HEK293 (cell line): ENCODE measurements around the gene ACTL9.
"Not testable (repeated sequence)": the region's sequence is repeated elsewhere in the genome, so short reads cannot be mapped to it uniquely, and the experiment has no call there.

ENCODE experiments used
- CTCF ChIA-PET: fragments of 350-600 bp; formaldehyde crosslinking; extraction: SDS; loops from one replicate; lab custom pipeline; 2021; ENCODE audit warnings: antibody characterized with exemption; lab: Yijun Ruan, JAX
- POLR2A ChIA-PET: fragments of 300-600 bp; formaldehyde crosslinking; extraction: SDS; loops from one replicate; lab custom pipeline; 2020; ENCODE audit warnings: antibody characterized with exemption, inconsistent platforms; lab: Yijun Ruan, JAX
- H3K27ac ChIP-seq: fragments of 200-500 bp; sonication (Bioruptor generic); 2 replicates; pipeline ENCODE4 v1.5.1; 2014; ENCODE audit warnings: low read depth, low read length, control low read depth, inconsistent platforms; ENCODE audit errors: extremely low read depth
- H3K36me3 ChIP-seq, 2 experiments: fragments of 200-500 bp in 1 of 2; sonication (Bioruptor generic) in 1 of 2; 1 replicate in 1 of 2; 2 replicates in 1 of 2; pipeline ENCODE4 v1.5.1; 2014 to 2017; ENCODE audit warnings: inconsistent platforms in 2 of 2, low read length in 2 of 2; ENCODE audit not compliant: control insufficient read depth in 2 of 2, insufficient read depth in 1 of 2
- H3K4me1 ChIP-seq: fragments of 200-500 bp; sonication (Bioruptor generic); 2 replicates; pipeline ENCODE4 v1.5.1; 2014; ENCODE audit warnings: mild to moderate bottlenecking, low read length, inconsistent platforms; ENCODE audit not compliant: control insufficient read depth, insufficient read depth
- H3K4me3 ChIP-seq: 2 replicates; pipeline ENCODE4 v1.5.1; 2011; ENCODE audit warnings: low read depth, mild to moderate bottlenecking, control low read depth, low read length, moderate library complexity
- H3K9me3 ChIP-seq: fragments of 200-500 bp; sonication (Bioruptor generic); 2 replicates; pipeline ENCODE4 v1.5.1; 2014; ENCODE audit warnings: low read depth, low read length, inconsistent platforms; ENCODE audit not compliant: control insufficient read depth, insufficient read depth
- GFI1B ChIP-seq: fragments of 450-650 bp; formaldehyde crosslinking; IDR thresholded peaks from 2 replicates; pipeline ENCODE4 v1.5.1; 2016; ENCODE audit warnings: missing biosample characterization, missing genetic modification characterization
- PRDM4 ChIP-seq: fragments of 450-650 bp; formaldehyde crosslinking; IDR thresholded peaks from 2 replicates; pipeline ENCODE4 v1.5.1; 2017; ENCODE audit warnings: missing biosample characterization, missing genetic modification characterization
- SCRT1 ChIP-seq: fragments of 450-650 bp; formaldehyde crosslinking; IDR thresholded peaks from 2 replicates; pipeline ENCODE4 v1.5.1; 2016; ENCODE audit warnings: missing biosample characterization, missing genetic modification characterization, borderline replicate concordance
- SP2 ChIP-seq: fragments of 450-650 bp; formaldehyde crosslinking; IDR thresholded peaks from 2 replicates; pipeline ENCODE4 v1.5.1; 2016; ENCODE audit warnings: missing biosample characterization, missing genetic modification characterization
- TCF7L2 ChIP-seq: IDR thresholded peaks from 2 replicates; pipeline ENCODE4 v1.6.1; 2011; ENCODE audit warnings: low read depth, mild to moderate bottlenecking, inconsistent platforms, low read length, moderate library complexity, borderline replicate concordance
- ZBTB49 ChIP-seq: fragments of 450-650 bp; formaldehyde crosslinking; IDR thresholded peaks from 2 replicates; pipeline ENCODE4 v1.5.1; 2016; ENCODE audit warnings: missing biosample characterization, missing genetic modification characterization, low read depth
- ZFP41 ChIP-seq: fragments of 450-650 bp; formaldehyde crosslinking; IDR thresholded peaks from 2 replicates; pipeline ENCODE4 v1.5.1; 2016; ENCODE audit warnings: missing biosample characterization, missing genetic modification characterization, borderline replicate concordance
- ZNF138 ChIP-seq: fragments of 450-650 bp; formaldehyde crosslinking; IDR thresholded peaks from 2 replicates; pipeline ENCODE4 v1.5.1; 2016; ENCODE audit warnings: missing biosample characterization, missing genetic modification characterization, borderline replicate concordance
- ZNF169 ChIP-seq: fragments of 450-650 bp; formaldehyde crosslinking; IDR thresholded peaks from 2 replicates; pipeline ENCODE4 v1.5.1; 2016; ENCODE audit warnings: missing biosample characterization, missing genetic modification characterization
- ZNF24 ChIP-seq: fragments of 450-650 bp; formaldehyde crosslinking; IDR thresholded peaks from 2 replicates; pipeline ENCODE4 v1.5.1; 2016; ENCODE audit warnings: missing biosample characterization, missing genetic modification characterization
- ZNF248 ChIP-seq: fragments of 450-650 bp; formaldehyde crosslinking; IDR thresholded peaks from 2 replicates; pipeline ENCODE4 v1.5.1; 2017; ENCODE audit warnings: missing biosample characterization, missing genetic modification characterization
- ZNF549 ChIP-seq: fragments of 450-650 bp; IDR thresholded peaks from 2 replicates; pipeline ENCODE4 v1.5.1; 2018; ENCODE audit warnings: missing biosample characterization, missing genetic modification characterization, mild to moderate bottlenecking, inconsistent platforms, moderate library complexity
- ZNF571 ChIP-seq: fragments of 450-650 bp; formaldehyde crosslinking; IDR thresholded peaks from 2 replicates; pipeline ENCODE4 v1.5.0; 2017; ENCODE audit warnings: missing biosample characterization, missing genetic modification characterization
- ZNF830 ChIP-seq: fragments of 450-650 bp; IDR thresholded peaks from 2 replicates; pipeline ENCODE4 v1.5.0; 2018; ENCODE audit warnings: missing biosample characterization, missing genetic modification characterization, low read depth, mild to moderate bottlenecking, moderate library complexity

The ACTL9 gene

DNA sequence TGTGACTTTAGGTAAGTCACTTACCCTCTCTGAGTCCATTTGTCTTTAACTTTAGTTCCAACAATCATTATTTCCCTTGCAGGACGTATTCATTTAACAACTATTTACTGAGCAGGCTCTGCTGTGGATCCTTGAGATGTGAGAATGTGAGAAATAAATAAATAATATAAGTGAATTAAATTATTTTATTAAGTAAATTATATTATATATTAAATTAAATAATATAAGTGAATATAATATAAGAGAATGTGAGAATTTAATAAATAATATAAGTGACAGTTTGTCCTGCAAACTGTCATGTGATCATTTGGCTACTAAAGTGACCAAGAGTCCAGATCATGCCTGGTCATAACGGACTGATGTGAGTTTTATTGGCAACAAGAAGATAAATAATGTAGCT is 23.4 kb upstream of the ACTL9 start:
- Histone ChIP-seq H3K27ac (no peak overlapping the region), H3K4me1 (no peaks in the 10 kb centered on the region), H3K4me3 (no peak overlapping the region), H3K9me3 (no peaks in the 10 kb centered on the region), H3K36me3 (no peaks in the 10 kb centered on the region)
- POLR2A ChIA-PET: interaction anchor here (0.6 kb wide), 1 partner anchor 1658 kb away, joined by 3 read pairs; the partner anchor contains the start of gene TYK2
- TF ChIP-seq PRDM4 (tag by site-specific recombination): no peak
- no peak for TF ChIP-seq ZNF549
- CTCF ChIA-PET: interaction anchor here (0.6 to 0.9 kb wide), 2 partner anchors 28 to 254 kb away, joined by 3 read pairs; no protein-coding TSS in a partner anchor

DNA sequence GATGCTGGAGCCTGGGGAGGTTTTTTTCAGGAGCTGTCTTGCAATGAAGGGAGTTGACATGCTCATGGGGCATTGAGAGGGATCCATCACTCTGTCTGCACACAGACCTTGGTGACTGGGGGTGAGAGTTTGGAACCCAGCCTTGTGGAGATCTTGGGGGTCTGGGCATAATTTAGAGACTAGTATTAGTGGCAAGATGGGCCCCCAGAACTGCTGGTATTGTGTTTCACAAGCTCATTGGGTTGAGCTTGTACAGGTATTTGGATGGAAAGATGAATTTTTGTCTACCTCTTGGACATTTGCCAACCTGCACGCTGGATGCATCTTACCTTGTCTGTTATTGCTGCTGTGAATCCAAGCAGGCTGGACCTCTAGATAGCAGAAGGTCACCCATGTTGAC is 22.7 kb upstream of the ACTL9 start, which contains the start of gene OR2Z1:
Gene OR2Z1 (plus strand): TSS at position 301 of the 400 bp plus-strand sequence. CDS start 9,395 bp downstream, outside the sequence.
- ChIA-PET POLR2A (no interaction called here), CTCF (interaction anchor here (0.6 kb wide), 1 partner anchor 255 kb away, joined by 3 read pairs; no protein-coding TSS in a partner anchor)
- Histone ChIP-seq H3K27ac (no peak within 1 kb of the TSS), H3K4me1 (no peaks in the 10 kb centered on the region), H3K36me3 (no peaks in the 10 kb centered on the region), H3K4me3 (no peak within 1 kb of the TSS), H3K9me3 (no peaks in the 10 kb centered on the region)
- TF ChIP-seq ZNF248 (tag by site-specific recombination) (no peak), GFI1B (no peak)

DNA sequence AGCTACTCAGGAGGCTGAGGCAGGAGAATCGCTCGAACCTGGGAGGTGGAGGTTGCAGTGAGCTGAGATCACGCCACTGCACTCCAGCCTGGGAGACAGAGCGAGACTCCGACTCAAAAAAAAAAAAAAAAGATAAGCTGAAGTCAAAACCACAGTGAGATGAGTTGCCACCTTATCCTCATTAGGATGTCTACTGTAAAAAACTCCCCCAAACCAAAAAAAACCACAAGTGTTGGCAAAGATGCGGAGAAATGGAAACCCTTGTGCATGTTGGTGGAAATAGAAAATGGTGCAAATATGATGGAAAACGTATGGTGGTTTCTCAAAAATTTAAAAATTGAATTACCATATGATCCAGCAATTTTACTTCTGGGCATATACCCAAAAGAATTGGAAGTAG is 11.7 kb upstream of the ACTL9 start:
- H3K27ac ChIP-seq, H3K36me3 ChIP-seq, H3K4me1 ChIP-seq, H3K4me3 ChIP-seq, POLR2A ChIA-PET, H3K9me3 ChIP-seq: not testable (repeated sequence)
- CTCF ChIA-PET: interaction anchor here (0.7 kb wide), 1 partner anchor 69 kb away, joined by 6 read pairs; no protein-coding TSS in a partner anchor

DNA sequence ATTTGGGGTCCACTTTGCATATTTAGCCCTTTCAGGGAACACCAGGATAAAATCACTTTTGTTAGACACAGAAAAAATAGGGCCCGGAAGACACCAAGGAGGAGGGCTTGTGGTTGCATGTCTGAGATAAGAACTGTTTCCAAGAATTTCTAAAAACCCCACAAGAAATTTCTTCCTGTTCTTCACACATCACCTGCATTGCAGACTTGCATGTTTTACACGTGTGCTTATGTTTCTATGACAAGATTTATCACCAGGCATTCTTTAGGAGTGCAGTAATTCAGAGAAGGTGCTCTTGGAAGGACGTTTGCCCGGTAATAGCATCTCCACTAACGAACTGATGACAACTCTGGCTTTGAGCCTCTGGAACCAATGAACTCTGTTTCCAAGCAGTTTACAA is 7.1 kb upstream of the ACTL9 start:
- H3K36me3 ChIP-seq: no peaks in the 10 kb centered on the region
- ChIA-PET POLR2A (no interaction called here), CTCF (no interaction called here)
- H3K4me3 ChIP-seq: no peak overlapping the region
- no peak for TF ChIP-seq ZFP41 (tag by site-specific recombination)
- no peak for TF ChIP-seq TCF7L2
- TF ChIP-seq SP2 (tag by site-specific recombination): no peak
- TF ChIP-seq ZBTB49 (tag by site-specific recombination): no peak
- no peak for TF ChIP-seq SCRT1
- no peak for TF ChIP-seq ZNF830 (tag by site-specific recombination)
- no peak for TF ChIP-seq ZNF571 (tag by site-specific recombination)
- no peak for TF ChIP-seq ZNF169 (tag by site-specific recombination)
- TF ChIP-seq ZNF138 (tag by site-specific recombination): no peak
- no peak for TF ChIP-seq ZNF24 (tag by site-specific recombination)
- H3K27ac ChIP-seq: no peak overlapping the region
- H3K9me3 ChIP-seq: no peaks in the 10 kb centered on the region
- no peaks in the 10 kb centered on the region for H3K4me1 ChIP-seq
